ENCODE measurements around the gene TGFBR3.

The TGFBR3 gene

GRCh38 chr1:91704746-91705145 is 181.2 kb downstream of the TGFBR3 start:
- no peak for DNase-seq

- no peak for DNase-seq
Measured at GRCh38 chr1:91703095-91703494, 182.9 kb downstream of the TGFBR3 start.

- DNase-seq = no peak
Measured at GRCh38 chr1:91701472-91701869, 184.5 kb downstream of the TGFBR3 start.

GRCh38 chr1:91700771-91701471 is 185.0 kb downstream of the TGFBR3 start:
- DNase-seq = no peak

GRCh38 chr1:91700332-91700731 is 185.6 kb downstream of the TGFBR3 start:
- DNase-seq = no peak

- DNase-seq = no peak
Measured at GRCh38 chr1:91699339-91699974, 186.5 kb downstream of the TGFBR3 start.

- DNase-seq = no peak
Measured at GRCh38 chr1:91697861-91698260, 188.1 kb downstream of the TGFBR3 start.

GRCh38 chr1:91697416-91697815 is 188.5 kb downstream of the TGFBR3 start:
- DNase-seq = no peak

GRCh38 chr1:91696321-91696720 is 189.6 kb downstream of the TGFBR3 start:
- no peak for DNase-seq

- DNase-seq = no peak
Measured at GRCh38 chr1:91693557-91693956, 192.4 kb downstream of the TGFBR3 start.

GRCh38 chr1:91691525-91691924 is 194.4 kb downstream of the TGFBR3 start:
- no peak for DNase-seq

- no peak for DNase-seq
Measured at GRCh38 chr1:91689641-91690481, 196.1 kb downstream of the TGFBR3 start.

- no peak for DNase-seq
Measured at GRCh38 chr1:91687452-91687851, 198.5 kb downstream of the TGFBR3 start.

- DNase-seq = no peak
Measured at GRCh38 chr1:91685994-91686393, 200.0 kb downstream of the TGFBR3 start.

- DNase-seq = no peak
Measured at GRCh38 chr1:91684481-91685196, 201.3 kb downstream of the TGFBR3 start.

GRCh38 chr1:91683598-91683951 is 202.4 kb downstream of the TGFBR3 start:
- no peak for DNase-seq

- DNase-seq = no peak
Measured at GRCh38 chr1:91682882-91683597, 202.9 kb downstream of the TGFBR3 start.

- DNase-seq = no peak
Measured at GRCh38 chr1:91680556-91681155, 205.3 kb downstream of the TGFBR3 start.

GRCh38 chr1:91679446-91679845 is 206.5 kb downstream of the TGFBR3 start:
- no peak for DNase-seq

GRCh38 chr1:91676030-91676429 is 209.9 kb downstream of the TGFBR3 start:
- no peak for DNase-seq

- no peak for DNase-seq
Measured at GRCh38 chr1:91674107-91674506, 211.8 kb downstream of the TGFBR3 start.

- no peak for DNase-seq
Measured at GRCh38 chr1:91673613-91674012, 212.3 kb downstream of the TGFBR3 start.

Measured in NCI-H69 (cell line).